ENCODE data around the gene ATXN7. TPM values are rescaled to one million over a fixed set of nuclear protein-coding genes. Genes with fewer than 3 reads are reported as not detected.

Gene ATXN7
- total RNA-seq, 1 donor from 2014 or later, result 43.2 TPM

DNA sequence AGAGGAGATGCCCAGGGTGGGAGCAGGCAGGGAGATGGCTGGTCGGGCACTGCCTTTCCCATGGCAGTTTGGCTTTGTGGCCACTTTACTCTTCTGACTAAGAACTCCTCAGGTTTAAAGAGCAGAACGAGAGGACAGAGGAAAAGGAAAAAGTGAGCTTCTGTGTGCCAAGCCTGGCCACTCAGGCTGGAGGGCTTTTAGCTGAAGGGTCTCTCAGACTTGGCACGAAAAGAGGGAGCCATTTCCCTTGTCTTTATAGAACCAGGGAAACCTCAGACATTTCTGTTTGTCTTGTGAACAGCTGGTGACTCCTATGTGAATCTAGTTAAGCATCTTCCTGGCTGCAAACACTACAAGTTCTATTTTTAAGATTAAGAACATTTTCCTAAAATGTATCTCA lies 182.9 kb downstream of the ATXN7 start:
- Histone ChIP-seq H3K36me3 (no peaks in the 10 kb centered on the region), H3K27me3 (no peaks in the 10 kb centered on the region), H3K4me3 (no peak overlapping the region), H3K27ac (no peak overlapping the region), H3K9me3 (no peaks in the 10 kb centered on the region), H3K4me1 (no peaks in the 10 kb centered on the region)
- intact Hi-C loops (cut with DNase I), result no loop called here
- no peak for TF ChIP-seq POLR2AphosphoS5 (IDR thresholded peaks at IDR 0.05; ENCODE audit: insufficient read depth in 1 of 2, low read depth in 1 of 2)
- TF ChIP-seq, protein P1, sequence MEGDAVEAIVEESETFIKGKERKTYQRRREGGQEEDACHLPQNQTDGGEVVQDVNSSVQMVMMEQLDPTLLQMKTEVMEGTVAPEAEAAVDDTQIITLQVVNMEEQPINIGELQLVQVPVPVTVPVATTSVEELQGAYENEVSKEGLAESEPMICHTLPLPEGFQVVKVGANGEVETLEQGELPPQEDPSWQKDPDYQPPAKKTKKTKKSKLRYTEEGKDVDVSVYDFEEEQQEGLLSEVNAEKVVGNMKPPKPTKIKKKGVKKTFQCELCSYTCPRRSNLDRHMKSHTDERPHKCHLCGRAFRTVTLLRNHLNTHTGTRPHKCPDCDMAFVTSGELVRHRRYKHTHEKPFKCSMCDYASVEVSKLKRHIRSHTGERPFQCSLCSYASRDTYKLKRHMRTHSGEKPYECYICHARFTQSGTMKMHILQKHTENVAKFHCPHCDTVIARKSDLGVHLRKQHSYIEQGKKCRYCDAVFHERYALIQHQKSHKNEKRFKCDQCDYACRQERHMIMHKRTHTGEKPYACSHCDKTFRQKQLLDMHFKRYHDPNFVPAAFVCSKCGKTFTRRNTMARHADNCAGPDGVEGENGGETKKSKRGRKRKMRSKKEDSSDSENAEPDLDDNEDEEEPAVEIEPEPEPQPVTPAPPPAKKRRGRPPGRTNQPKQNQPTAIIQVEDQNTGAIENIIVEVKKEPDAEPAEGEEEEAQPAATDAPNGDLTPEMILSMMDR (IDR thresholded peaks at IDR 0.05), result no peak
- TF ChIP-seq POLR2A (IDR thresholded peaks at IDR 0.05), result no peak
- DNase-seq (ENCODE audit: extremely low spot score in 2 of 2), result no peak

- intact Hi-C loops (cut with DNase I), result no loop called here
- no peak overlapping the region for H3K27ac ChIP-seq
- no peaks in the 10 kb centered on the region for H3K36me3 ChIP-seq
- no peak overlapping the region for H3K4me3 ChIP-seq
- no peak for DNase-seq (ENCODE audit: extremely low spot score in 2 of 2)
- TF ChIP-seq, protein P1 (IDR thresholded peaks at IDR 0.05), result no peak
- H3K9me3 ChIP-seq, result no peaks in the 10 kb centered on the region
- H3K27me3 ChIP-seq, result no peaks in the 10 kb centered on the region
- no peaks in the 10 kb centered on the region for H3K4me1 ChIP-seq
Measured at GRCh38 chr3:64046996-64047594, 183.4 kb downstream of the ATXN7 start.

DNA sequence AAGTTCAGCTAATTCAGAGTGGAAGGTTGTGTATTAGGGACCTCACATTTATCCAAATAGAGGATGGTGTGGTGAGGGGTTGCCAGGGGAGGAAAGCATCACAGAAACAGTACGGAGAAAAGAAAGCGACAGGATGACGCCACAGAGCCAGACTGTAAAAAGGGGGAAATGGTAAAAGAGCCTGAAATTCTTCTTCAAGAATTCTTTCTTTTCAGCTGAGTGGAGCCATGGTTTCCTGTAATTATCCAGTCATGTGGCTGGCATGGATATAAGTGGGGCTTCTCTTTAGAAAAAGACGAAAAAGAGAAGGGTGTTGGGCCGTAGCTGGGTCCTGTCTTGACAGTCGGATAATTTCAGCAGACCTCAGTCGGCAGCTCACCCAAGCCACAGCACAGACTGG lies 184.1 kb downstream of the ATXN7 start:
- Histone ChIP-seq H3K36me3 (no peaks in the 10 kb centered on the region), H3K27ac (no peak overlapping the region), H3K4me3 (no peak overlapping the region), H3K4me1 (no peaks in the 10 kb centered on the region), H3K9me3 (no peaks in the 10 kb centered on the region), H3K27me3 (no peaks in the 10 kb centered on the region)
- DNase-seq (ENCODE audit: extremely low spot score in 2 of 2), result no peak
- intact Hi-C loops (cut with DNase I), result no loop called here
- no peak for TF ChIP-seq POLR2A (IDR thresholded peaks at IDR 0.05)

- intact Hi-C loops (cut with DNase I), result no loop called here
- no peaks in the 10 kb centered on the region for H3K36me3 ChIP-seq
Measured at GRCh38 chr3:64048631-64049061, 185.0 kb downstream of the ATXN7 start.

GRCh38 chr3:64049136-64049535 lies 185.5 kb downstream of the ATXN7 start:
- intact Hi-C loops (cut with DNase I), result no loop called here
- DNase-seq (ENCODE audit: extremely low spot score in 2 of 2), result no peak
- Histone ChIP-seq H3K4me3 (no peak overlapping the region), H3K4me1 (no peaks in the 10 kb centered on the region), H3K9me3 (no peaks in the 10 kb centered on the region), H3K27me3 (no peaks in the 10 kb centered on the region), H3K27ac (no peak overlapping the region), H3K36me3 (no peaks in the 10 kb centered on the region)
- TF ChIP-seq POLR2AphosphoS5 (IDR thresholded peaks at IDR 0.05; ENCODE audit: insufficient read depth in 1 of 2, low read depth in 1 of 2), result no peak
- TF ChIP-seq POLR2A (IDR thresholded peaks at IDR 0.05), result no peak
- TF ChIP-seq, protein P1 (IDR thresholded peaks at IDR 0.05), result no peak

More at GRCh38 chr3:64048631-64049061, 185.0 kb downstream of the ATXN7 start:
- Histone ChIP-seq H3K9me3 (no peaks in the 10 kb centered on the region), H3K4me3 (no peak overlapping the region), H3K27me3 (no peaks in the 10 kb centered on the region), H3K27ac (no peak overlapping the region), H3K4me1 (no peaks in the 10 kb centered on the region)
- TF ChIP-seq, protein P1 (IDR thresholded peaks at IDR 0.05), result no peak
- TF ChIP-seq POLR2A (IDR thresholded peaks at IDR 0.05) (no peak), POLR2AphosphoS5 (IDR thresholded peaks at IDR 0.05; ENCODE audit: insufficient read depth in 1 of 2, low read depth in 1 of 2) (no peak)
- no peak for DNase-seq (ENCODE audit: extremely low spot score in 2 of 2)
